Measurements from ENCODE around the gene PPP1R11.

DNA sequence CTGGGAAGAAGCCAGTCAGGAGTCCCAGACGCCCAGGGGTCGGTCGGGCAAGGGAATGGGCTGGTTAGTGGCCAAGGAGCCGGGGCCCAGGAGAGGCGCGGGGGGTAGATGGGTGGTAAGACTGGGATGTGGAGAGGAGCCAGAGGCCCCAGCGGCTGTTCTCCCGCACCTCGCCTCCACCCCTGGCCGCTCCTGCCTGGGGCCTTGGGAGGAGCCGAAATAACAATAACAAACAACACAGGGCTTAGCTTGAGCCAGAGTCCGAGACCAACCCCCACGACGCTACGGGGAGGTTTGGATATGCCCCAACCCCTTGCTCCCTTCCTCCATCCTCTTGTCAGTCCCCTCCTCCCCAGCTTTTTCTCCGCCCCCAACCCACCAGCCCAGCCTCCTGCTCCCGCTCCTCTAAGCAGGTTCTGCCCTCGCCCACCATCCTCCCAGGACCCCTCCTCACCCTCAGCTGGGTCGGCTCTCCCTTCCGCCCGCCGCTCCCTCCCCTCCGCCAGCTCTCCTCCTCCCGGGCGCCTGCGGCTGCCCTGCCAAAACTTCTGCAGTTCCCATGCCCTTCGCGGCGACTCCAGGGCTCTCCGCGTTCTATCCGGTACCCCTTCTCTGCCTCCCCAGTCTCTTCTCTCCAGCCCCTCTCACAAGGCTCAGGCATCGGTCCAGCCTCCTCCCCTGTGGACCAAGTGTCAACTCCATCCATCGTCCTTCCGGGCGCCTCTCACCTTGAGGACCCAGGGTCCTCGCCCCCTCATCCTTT, 7.5 kb downstream of the PPP1R11 start:
- TF ChIP-seq, protein P1, sequence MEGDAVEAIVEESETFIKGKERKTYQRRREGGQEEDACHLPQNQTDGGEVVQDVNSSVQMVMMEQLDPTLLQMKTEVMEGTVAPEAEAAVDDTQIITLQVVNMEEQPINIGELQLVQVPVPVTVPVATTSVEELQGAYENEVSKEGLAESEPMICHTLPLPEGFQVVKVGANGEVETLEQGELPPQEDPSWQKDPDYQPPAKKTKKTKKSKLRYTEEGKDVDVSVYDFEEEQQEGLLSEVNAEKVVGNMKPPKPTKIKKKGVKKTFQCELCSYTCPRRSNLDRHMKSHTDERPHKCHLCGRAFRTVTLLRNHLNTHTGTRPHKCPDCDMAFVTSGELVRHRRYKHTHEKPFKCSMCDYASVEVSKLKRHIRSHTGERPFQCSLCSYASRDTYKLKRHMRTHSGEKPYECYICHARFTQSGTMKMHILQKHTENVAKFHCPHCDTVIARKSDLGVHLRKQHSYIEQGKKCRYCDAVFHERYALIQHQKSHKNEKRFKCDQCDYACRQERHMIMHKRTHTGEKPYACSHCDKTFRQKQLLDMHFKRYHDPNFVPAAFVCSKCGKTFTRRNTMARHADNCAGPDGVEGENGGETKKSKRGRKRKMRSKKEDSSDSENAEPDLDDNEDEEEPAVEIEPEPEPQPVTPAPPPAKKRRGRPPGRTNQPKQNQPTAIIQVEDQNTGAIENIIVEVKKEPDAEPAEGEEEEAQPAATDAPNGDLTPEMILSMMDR (conservative IDR thresholded peaks at IDR 0.05; ENCODE audit: low read length): no peak
- TF ChIP-seq EZH2phosphoT487 (IDR thresholded peaks at IDR 0.05; ENCODE audit: borderline replicate concordance): no peak
